Gastroesophageal sphincter (tissue), 3 donors: ENCODE data around the gene TENM3.

ENCODE experiments used
- EP300 ChIP-seq: sonication (generic); formaldehyde crosslinking; IDR thresholded peaks from one replicate; pipeline ENCODE4 v1.6.1; 2017; ENCODE audit warnings: antibody characterized with exemption, mild to moderate bottlenecking
- POLR2A ChIP-seq, 2 donors: fragments of 450-650 bp; IDR thresholded peaks; one replicate each; pipeline ENCODE4 v1.6.1; 2017; ENCODE audit warnings: antibody characterized with exemption in 2 of 2, mild to moderate bottlenecking in 2 of 2, moderate library complexity in 1 of 2
- POLR2AphosphoS5 ChIP-seq: sonication (generic); formaldehyde crosslinking; IDR thresholded peaks from one replicate; pipeline ENCODE4 v1.6.1; 2017; ENCODE audit warnings: antibody characterized with exemption
- TF ChIP-seq, protein P1 (sequence below), 4 experiments: fragments of 200-600 bp in 2 of 4; fragments of 450-650 bp in 2 of 4; sonication (generic) in 1 of 4; IDR thresholded peaks; one replicate each; pipeline ENCODE4 v1.5.1; 2017 to 2019; ENCODE audit warnings: antibody characterized with exemption in 4 of 4, mild to moderate bottlenecking in 2 of 4, moderate library complexity in 2 of 4

DNA sequence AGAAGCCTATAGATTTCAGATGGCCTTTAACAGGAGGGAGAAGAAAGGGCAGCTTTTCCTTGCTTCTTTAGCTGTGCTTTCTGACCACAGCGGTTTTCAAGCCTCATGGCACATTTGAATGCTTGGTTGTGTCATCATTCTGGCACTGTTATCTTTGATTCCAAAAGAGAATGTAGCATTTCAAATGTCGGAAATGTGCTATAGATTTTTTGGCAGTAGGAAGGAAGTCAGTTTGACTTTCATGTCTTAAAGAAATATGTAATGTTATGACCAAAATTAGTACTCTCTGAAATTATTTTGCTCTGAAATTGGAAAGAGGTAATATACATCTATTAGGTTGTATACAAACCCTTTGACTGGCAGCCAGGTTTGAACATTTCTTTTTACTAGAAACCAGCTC lies 171.9 kb downstream of the TENM3 start:
- TF ChIP-seq, protein P1, sequence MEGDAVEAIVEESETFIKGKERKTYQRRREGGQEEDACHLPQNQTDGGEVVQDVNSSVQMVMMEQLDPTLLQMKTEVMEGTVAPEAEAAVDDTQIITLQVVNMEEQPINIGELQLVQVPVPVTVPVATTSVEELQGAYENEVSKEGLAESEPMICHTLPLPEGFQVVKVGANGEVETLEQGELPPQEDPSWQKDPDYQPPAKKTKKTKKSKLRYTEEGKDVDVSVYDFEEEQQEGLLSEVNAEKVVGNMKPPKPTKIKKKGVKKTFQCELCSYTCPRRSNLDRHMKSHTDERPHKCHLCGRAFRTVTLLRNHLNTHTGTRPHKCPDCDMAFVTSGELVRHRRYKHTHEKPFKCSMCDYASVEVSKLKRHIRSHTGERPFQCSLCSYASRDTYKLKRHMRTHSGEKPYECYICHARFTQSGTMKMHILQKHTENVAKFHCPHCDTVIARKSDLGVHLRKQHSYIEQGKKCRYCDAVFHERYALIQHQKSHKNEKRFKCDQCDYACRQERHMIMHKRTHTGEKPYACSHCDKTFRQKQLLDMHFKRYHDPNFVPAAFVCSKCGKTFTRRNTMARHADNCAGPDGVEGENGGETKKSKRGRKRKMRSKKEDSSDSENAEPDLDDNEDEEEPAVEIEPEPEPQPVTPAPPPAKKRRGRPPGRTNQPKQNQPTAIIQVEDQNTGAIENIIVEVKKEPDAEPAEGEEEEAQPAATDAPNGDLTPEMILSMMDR (IDR thresholded peaks at IDR 0.05), result no peak
- TF ChIP-seq EP300 (no peak), POLR2A (IDR thresholded peaks at IDR 0.05) (no peak), POLR2AphosphoS5 (no peak)
